ENCODE measurements around the gene SMARCD1.

DNA sequence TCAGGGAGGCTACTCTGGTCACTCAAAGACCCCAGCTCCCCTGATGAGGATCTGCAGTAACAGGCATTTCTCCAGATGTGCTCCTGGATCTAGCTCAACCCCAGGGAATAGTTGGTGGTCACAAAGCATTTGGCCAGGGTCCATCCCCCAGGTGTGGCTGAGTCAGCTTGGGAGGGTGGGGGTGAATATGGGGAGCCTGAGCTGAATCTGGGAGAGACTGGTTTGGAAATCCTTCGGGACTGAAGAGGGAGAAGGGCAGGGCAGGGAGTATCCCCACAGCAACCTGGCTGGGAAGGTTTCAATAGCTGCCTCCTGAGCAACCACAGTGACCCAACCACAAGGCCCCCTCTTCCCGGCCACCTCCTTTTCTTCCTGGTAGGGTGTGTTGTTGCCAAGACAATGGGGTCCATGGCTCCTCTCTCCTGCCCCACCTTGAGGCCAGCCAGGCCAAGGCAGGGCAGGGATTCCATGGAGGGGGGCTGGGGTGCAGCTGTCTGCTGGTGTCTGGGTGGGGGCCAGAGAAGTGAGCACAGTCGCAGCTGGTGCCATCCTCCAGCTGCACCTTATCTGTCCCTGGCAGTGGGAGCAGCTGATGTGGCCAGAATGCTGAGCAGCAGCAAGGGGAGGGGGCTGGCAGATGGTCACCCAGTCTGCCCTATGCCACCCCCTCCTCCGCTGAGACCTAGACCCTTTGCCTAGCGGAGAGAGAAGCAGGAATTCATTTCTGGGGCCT is 22.2 kb upstream of the SMARCD1 start:
- TF ChIP-seq, protein P1, sequence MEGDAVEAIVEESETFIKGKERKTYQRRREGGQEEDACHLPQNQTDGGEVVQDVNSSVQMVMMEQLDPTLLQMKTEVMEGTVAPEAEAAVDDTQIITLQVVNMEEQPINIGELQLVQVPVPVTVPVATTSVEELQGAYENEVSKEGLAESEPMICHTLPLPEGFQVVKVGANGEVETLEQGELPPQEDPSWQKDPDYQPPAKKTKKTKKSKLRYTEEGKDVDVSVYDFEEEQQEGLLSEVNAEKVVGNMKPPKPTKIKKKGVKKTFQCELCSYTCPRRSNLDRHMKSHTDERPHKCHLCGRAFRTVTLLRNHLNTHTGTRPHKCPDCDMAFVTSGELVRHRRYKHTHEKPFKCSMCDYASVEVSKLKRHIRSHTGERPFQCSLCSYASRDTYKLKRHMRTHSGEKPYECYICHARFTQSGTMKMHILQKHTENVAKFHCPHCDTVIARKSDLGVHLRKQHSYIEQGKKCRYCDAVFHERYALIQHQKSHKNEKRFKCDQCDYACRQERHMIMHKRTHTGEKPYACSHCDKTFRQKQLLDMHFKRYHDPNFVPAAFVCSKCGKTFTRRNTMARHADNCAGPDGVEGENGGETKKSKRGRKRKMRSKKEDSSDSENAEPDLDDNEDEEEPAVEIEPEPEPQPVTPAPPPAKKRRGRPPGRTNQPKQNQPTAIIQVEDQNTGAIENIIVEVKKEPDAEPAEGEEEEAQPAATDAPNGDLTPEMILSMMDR (IDR thresholded peaks at IDR 0.05; ENCODE audit: low read length) = no peak
- no peak for TF ChIP-seq EZH2 (IDR thresholded peaks at IDR 0.05; ENCODE audit: borderline replicate concordance, low read length)
